GM12878 (cell line): ENCODE measurements around the gene CAMK2G. TPM values are rescaled to one million over a fixed set of nuclear protein-coding genes. Genes with fewer than 3 reads are reported as not detected.
A peak's percentile ranks its signal among the peaks of the same experiment; 100 is the strongest.

ENCODE experiments used
- ATAC-seq: fragments of 200-7000 bp; cut with Tn5 transposase; 3 replicates; pipeline ENCODE4 v1.9.1; 2020; ENCODE audit warnings: mild to moderate bottlenecking, moderate library complexity
- BruUV-seq: library from RNA; stranded (reverse); fragments of 400-500 nt; replicated peaks from 2 replicates; lab custom pipeline; 2021; lab: Mats Ljungman, UMichigan
- CTCF ChIA-PET: fragments of 300-600 bp; sonication (Branson Sonifier 250); formaldehyde crosslinking; extraction: SDS; loops from one replicate; lab custom pipeline; 2021; ENCODE audit warnings: inconsistent platforms; lab: Yijun Ruan, JAX
- POLR2A ChIA-PET: fragments of 350-600 bp; formaldehyde crosslinking; extraction: SDS; loops from one replicate; lab custom pipeline; 2021; ENCODE audit warnings: inconsistent platforms; lab: Charles Lee
- RAD21 ChIA-PET: fragments of 300-600 bp; sonication (Branson Sonifier 250); formaldehyde crosslinking; loops from one replicate; lab custom pipeline; 2023; ENCODE audit warnings: antibody characterized with exemption; ENCODE audit not compliant: unreplicated experiment; lab: Charles Lee
- SMC1A ChIA-PET: fragments of 300-600 bp; sonication (Branson Sonifier 250); formaldehyde crosslinking; loops from one replicate; lab custom pipeline; 2023; ENCODE audit not compliant: unreplicated experiment, uncharacterized antibody; lab: Charles Lee
- DNase-seq: peaks from one replicate; pipeline ENCODE4 v3.0.0-alpha.2; 2011; ENCODE audit warnings: low read depth, low spot score
- FAIRE-seq: peaks from 3 replicates; lab custom pipeline; 2011; peaks lifted over from hg19 to GRCh38; lab: Jason Lieb, UNC
- H2AFZ ChIP-seq: 2 replicates; pipeline ENCODE4 v1.6.0; 2011; ENCODE audit warnings: low read depth, low read length, control low read depth; ENCODE audit not compliant: control insufficient read depth
- H3K27ac ChIP-seq: 2 replicates; pipeline ENCODE4 v1.5.1; 2011; ENCODE audit warnings: control low read depth; ENCODE audit not compliant: control insufficient read depth, insufficient read depth
- H3K27me3 ChIP-seq, 2 experiments: replicated peaks in 1 of 2; 2 replicates each; pipeline versions ENCODE4 v1.6.0 to v1.6.1; 2011; ENCODE audit warnings: low read length in 1 of 2; ENCODE audit not compliant: control insufficient read depth in 2 of 2, insufficient read depth in 2 of 2
- H3K36me3 ChIP-seq, 2 experiments: 2 replicates each; pipeline ENCODE4 v1.5.1; 2011; ENCODE audit warnings: low read length in 1 of 2; ENCODE audit not compliant: control insufficient read depth in 2 of 2, insufficient read depth in 2 of 2
- H3K4me1 ChIP-seq: 2 replicates; pipeline ENCODE4 v1.6.1; 2011; ENCODE audit warnings: mild to moderate bottlenecking, low read length, moderate library complexity, mixed read lengths; ENCODE audit not compliant: control insufficient read depth, insufficient read depth
- H3K4me2 ChIP-seq: 2 replicates; pipeline ENCODE4 v1.6.0; 2011; ENCODE audit warnings: control low read depth; ENCODE audit not compliant: control insufficient read depth, insufficient read depth
- H3K4me3 ChIP-seq: fragments of 200-600 bp; sonication (generic); 2 replicates; pipeline ENCODE4 v1.5.1; 2016
- H3K79me2 ChIP-seq: 2 replicates; pipeline ENCODE4 v1.6.0; 2011; ENCODE audit warnings: low read length; ENCODE audit not compliant: control insufficient read depth, insufficient read depth
- H3K9ac ChIP-seq: 2 replicates; pipeline ENCODE4 v1.8.0; 2011; ENCODE audit warnings: low read length, control low read depth, mixed read lengths; ENCODE audit not compliant: control insufficient read depth, insufficient read depth
- H3K9me3 ChIP-seq: replicated peaks from 3 replicates; pipeline ENCODE4 v1.5.1; 2011; ENCODE audit warnings: mild to moderate bottlenecking, low read length; ENCODE audit not compliant: control insufficient read depth, insufficient read depth
- H4K20me1 ChIP-seq: 2 replicates; pipeline ENCODE4 v1.6.0; 2011; ENCODE audit not compliant: control insufficient read depth, insufficient read depth
- ATF3 ChIP-seq: IDR thresholded peaks from 2 replicates; pipeline ENCODE4 v1.6.1; 2011; ENCODE audit warnings: low read depth, mild to moderate bottlenecking, low read length, moderate library complexity, borderline replicate concordance; ENCODE audit errors: extremely low read depth
- BCLAF1 ChIP-seq: fragments of 450-650 bp; IDR thresholded peaks from 2 replicates; pipeline ENCODE4 v1.6.1; 2017; ENCODE audit warnings: antibody characterized with exemption, mild to moderate bottlenecking, moderate library complexity
- CREB1 ChIP-seq: IDR thresholded peaks from 2 replicates; pipeline ENCODE4 v1.6.1; 2012; ENCODE audit warnings: low read depth, mild to moderate bottlenecking, inconsistent platforms
- DPF2 ChIP-seq: fragments of 450-650 bp; IDR thresholded peaks from 2 replicates; pipeline ENCODE4 v1.6.1; 2017; ENCODE audit warnings: mild to moderate bottlenecking
- GATAD2B ChIP-seq: fragments of 450-650 bp; conservative IDR thresholded peaks from 2 replicates; pipeline ENCODE4 v1.6.1; 2017; ENCODE audit warnings: low read depth, mild to moderate bottlenecking, moderate library complexity
- KAT2A ChIP-seq: conservative IDR thresholded peaks from 2 replicates; pipeline ENCODE4 v1.6.1; 2011; ENCODE audit warnings: low read depth, low read length; ENCODE audit not compliant: control insufficient read depth
- MAX ChIP-seq: IDR thresholded peaks from 2 replicates; pipeline ENCODE4 v1.6.1; 2012; ENCODE audit warnings: low read depth, low read length, improper control_type of control experiment
- MEF2A ChIP-seq: IDR thresholded peaks from 2 replicates; pipeline ENCODE4 v1.6.1; 2011; ENCODE audit warnings: low read depth, mild to moderate bottlenecking, low read length, moderate library complexity; ENCODE audit not compliant: insufficient read depth
- MTA3 ChIP-seq: IDR thresholded peaks from 2 replicates; pipeline ENCODE4 v1.6.1; 2012; ENCODE audit warnings: low read length, inconsistent platforms, borderline replicate concordance
- MXI1 ChIP-seq: fragments of 150-350 bp; IDR thresholded peaks from 2 replicates; pipeline ENCODE4 v1.6.1; 2011; ENCODE audit warnings: low read depth, mild to moderate bottlenecking, inconsistent platforms, low read length, improper control_type of control experiment
- POLR2AphosphoS2 ChIP-seq: IDR thresholded peaks from 2 replicates; pipeline ENCODE4 v1.6.1; 2011; ENCODE audit warnings: low read depth, mild to moderate bottlenecking, low read length, improper control_type of control experiment, moderate library complexity
- RELA ChIP-seq: fragments of 450-650 bp; IDR thresholded peaks from 2 replicates; pipeline ENCODE4 v1.8.0; 2014; ENCODE audit warnings: borderline replicate concordance; ENCODE audit not compliant: partially characterized antibody
- SIX5 ChIP-seq: IDR thresholded peaks from 2 replicates; pipeline ENCODE4 v1.6.1; 2011; ENCODE audit warnings: mild to moderate bottlenecking, low read depth, low read length, moderate library complexity; ENCODE audit not compliant: severe bottlenecking
- TCF7 ChIP-seq: IDR thresholded peaks from 2 replicates; pipeline ENCODE4 v1.6.1; 2014; ENCODE audit warnings: antibody characterized with exemption, borderline replicate concordance
- ZBTB11 ChIP-seq: fragments of 450-650 bp; formaldehyde crosslinking; IDR thresholded peaks from 2 replicates; pipeline ENCODE4 v1.5.0; 2022; ENCODE audit warnings: mild to moderate bottlenecking, missing genetic modification characterization
- ZNF384 ChIP-seq: IDR thresholded peaks from 2 replicates; pipeline ENCODE4 v1.6.1; 2012; ENCODE audit warnings: low read depth, mild to moderate bottlenecking, low read length, improper control_type of control experiment, borderline replicate concordance
- WGBS: methylation state at CpG from one replicate; pipeline ENCODE4 v1.1.6; 2016; ENCODE audit warnings: low lambda C conversion rate; ENCODE audit not compliant: insufficient replicate concordance, insufficient coverage; ENCODE audit errors: missing lambda C conversion rate; 5-methylcytosine and 5-hydroxymethylcytosine counted together
- in situ Hi-C: fragments of 300-500 bp; cut with MboI; formaldehyde crosslinking; loops from 9 replicates; pipeline ENCODE4 v1.14.3; 2018; ENCODE audit warnings: mixed read lengths
- intact Hi-C: fragments of 100-400 bp; cut with micrococcal nuclease; formaldehyde crosslinking; loops from one replicate; pipeline ENCODE4 v1.14.2; 2022; ENCODE audit not compliant: unreplicated experiment
- polyA plus RNA-seq, 11 experiments: library from polyadenylated mRNA; depleted of rRNA in 4 of 11; unstranded in 6 of 11; stranded (reverse) in 5 of 11; fragments of >200 nt; fragmentation: Nextera tagmentation in 4 of 11; fragmentation: Illumina TruSeq in 1 of 11; extraction: Ambion mirVana in 4 of 11; extraction: Trizol in 1 of 11; gene quantifications; 1 replicate in 1 of 11; 2 replicates in 10 of 11; pipeline versions ENCODE4 v1.2.1 to v1.2.3, GENCODE V29; 2011 to 2016; ENCODE audit warnings: inconsistent platforms in 2 of 11, missing spikeins in 2 of 11, low read depth in 1 of 11
- total RNA-seq, 4 experiments: library from RNA; depleted of rRNA in 3 of 4; stranded (reverse); fragments of >200 nt in 3 of 4; fragmentation: Illumina TruSeq in 1 of 4; extraction: Trizol in 1 of 4; gene quantifications; 2 replicates each; pipeline versions ENCODE4 v1.2.1 to v1.2.3, GENCODE V29; 2013 to 2021

The CAMK2G gene
- total and polyA plus RNA-seq, 10 of the 15 experiments (the other 5 are each of a cell fraction or from before 2014, with no cell fraction given), result 5.5 to 24.3 (median 16.9) TPM

GRCh38 chr10:73857446-73857845, 16.9 kb downstream of the CAMK2G start:
- CTCF ChIA-PET, result interaction anchor here (1.0 to 3.6 kb wide), 4 partner anchors 8 to 22 kb away, joined by 3 to 27 read pairs (median 4); no protein-coding TSS in a partner anchor
- H3K79me2 ChIP-seq, result no peaks in the 10 kb centered on the region; the same call in 1 of the 2 replicates
- H3K4me1 ChIP-seq, result peaks cover 43% of the 10 kb centered on the region
- TF ChIP-seq GATAD2B (0 out of 2 replicates have a peak, but pooled peaks have one; percentile 29), ZBTB11 (CRISPR knock-in tag) (no peak), DPF2 (no peak), TCF7 (no peak), ATF3 (no peak), KAT2A (no peak), MAX (no peak), SIX5 (no peak), ZNF384 (no peak), MXI1 (no peak), POLR2AphosphoS2 (no peak), CREB1 (no peak), MEF2A (no peak), MTA3 (no peak), RELA (no peak), BCLAF1 (no peak)

More at GRCh38 chr10:73857446-73857845, 16.9 kb downstream of the CAMK2G start:
- no peaks in the 10 kb centered on the region for H4K20me1 ChIP-seq
- intact Hi-C loops (no loop called here), in situ Hi-C loops (no loop called here)
- FAIRE-seq (peak; percentile 54), DNase-seq (peak; percentile 43), ATAC-seq (peak; percentile 82)
- RAD21 ChIA-PET, result interaction anchor here (1.0 to 12.8 kb wide), 2 partner anchors 20 to 31 kb away, joined by 3 to 149 read pairs; partner anchors contain the start of gene CAMK2G
- H3K4me3 ChIP-seq, result peak overlapping the region; percentile 21; the same call in 1 of the 2 replicates
- H3K9me3 ChIP-seq, result no peaks in the 10 kb centered on the region
- H3K27me3 ChIP-seq, result no peaks in the 10 kb centered on the region
- no TSS peak for BruUV-seq
- SMC1A ChIA-PET, result interaction anchor here (2.4 to 3.8 kb wide), 3 partner anchors 8 to 22 kb away, joined by 8 to 25 read pairs (median 16); no protein-coding TSS in a partner anchor
- POLR2A ChIA-PET, result interaction anchor here (0.6 to 2.9 kb wide), 4 partner anchors 8 to 49 kb away, joined by 3 to 9 read pairs (median 6); no protein-coding TSS in a partner anchor
- WGBS, result 89% methylated on average over 10 of the region's 10 CpGs
- peak overlapping the region; percentile 56; the same call in 1 of the 2 replicates for H3K27ac ChIP-seq
- H3K4me2 ChIP-seq, result peak overlapping the region; percentile 53
- H2AFZ ChIP-seq, result no peak overlapping the region
- H3K9ac ChIP-seq, result no peak overlapping the region
- H3K36me3 ChIP-seq, result peaks cover 9 to 14% of the 10 kb centered on the region in 2 experiments; a peak in 3 of 4 replicates
